Activated CD8-positive, alpha-beta T cell treated with anti-CD3 and anti-CD28 coated beads for 36 hours (primary cell): ENCODE measurements around the gene VPS13D. TPM values are rescaled to one million over a fixed set of nuclear protein-coding genes. Genes with fewer than 3 reads are reported as not detected.
"Not testable (repeated sequence)": the region's sequence is repeated elsewhere in the genome, so short reads cannot be mapped to it uniquely, and the experiment has no call there.

Experiments used
- ATAC-seq: fragments of 200-7000 bp; cut with Tn5 transposase; one replicate; pipeline ENCODE4 v1.10.0; 2021; ENCODE audit warnings: mild to moderate bottlenecking, moderate library complexity
- CTCF ChIA-PET: fragments of 350-600 bp; sonication (Branson Sonifier 250); formaldehyde crosslinking; loops from one replicate; lab custom pipeline; 2021; ENCODE audit warnings: antibody characterized with exemption; lab: Charles Lee
- POLR2A ChIA-PET: fragments of 350-600 bp; sonication (Branson Sonifier 250); formaldehyde crosslinking; loops from one replicate; lab custom pipeline; 2021; ENCODE audit warnings: antibody characterized with exemption; lab: Charles Lee
- DNase-seq: peaks from one replicate; pipeline ENCODE4 v3.0.0-alpha.2; 2020
- H3K27ac Mint-ChIP-seq: one replicate; pipeline ENCODE4 v1.8.0; 2021; ENCODE audit warnings: mild to moderate bottlenecking, mixed read lengths
- H3K27me3 Mint-ChIP-seq: one replicate; pipeline ENCODE4 v1.8.0; 2021; ENCODE audit warnings: mixed read lengths
- H3K36me3 Mint-ChIP-seq: one replicate; pipeline ENCODE4 v1.8.0; 2021; ENCODE audit warnings: low read depth, mixed read lengths
- H3K4me1 Mint-ChIP-seq: one replicate; pipeline ENCODE4 v1.8.0; 2021; ENCODE audit warnings: low read depth, mixed read lengths
- H3K4me3 Mint-ChIP-seq: one replicate; pipeline ENCODE4 v1.8.0; 2021; ENCODE audit warnings: mild to moderate bottlenecking, moderate library complexity, mixed read lengths
- H3K9me3 Mint-ChIP-seq: one replicate; pipeline ENCODE4 v1.8.0; 2021; ENCODE audit warnings: mixed read lengths
- intact Hi-C: fragments of 100-400 bp; cut with micrococcal nuclease; formaldehyde crosslinking; loops from one replicate; pipeline ENCODE4 v1.10.0; 2022
- total RNA-seq, 2 experiments: library from RNA; stranded (reverse); gene quantifications; one replicate each; pipeline ENCODE4 v1.2.3, GENCODE V29; 2021
- TF ChIP-seq, protein P1 (sequence below): fragments of 200-600 bp; IDR thresholded peaks from one replicate; pipeline ENCODE4 v1.8.0; 2022; ENCODE audit warnings: antibody characterized with exemption, mild to moderate bottlenecking

VPS13D gene
- total RNA-seq, 2 experiments from 2014 or later, result 28.1 to 30.7 TPM

DNA sequence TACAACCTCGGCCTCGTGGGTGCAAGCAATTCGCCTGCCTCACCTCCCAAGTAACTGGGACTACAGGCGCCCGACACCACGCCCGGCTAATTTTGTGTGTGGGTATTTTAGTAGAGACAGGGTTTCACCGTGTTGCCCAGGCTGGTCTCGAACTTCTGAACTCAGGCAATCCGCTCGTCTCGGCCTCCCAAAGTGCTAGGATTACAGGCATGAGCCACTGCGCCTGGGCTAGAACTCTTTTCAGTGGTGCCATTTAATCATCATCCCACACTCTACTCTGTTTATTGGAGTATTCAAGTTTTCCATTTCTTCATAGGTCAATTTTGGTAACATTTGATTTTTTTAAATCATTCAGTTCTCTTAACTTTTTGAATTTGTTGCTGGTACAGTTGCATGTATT lies 286.9 kb downstream of the VPS13D start:
- Mint-ChIP-seq H3K27ac (peak overlapping the region; percentile 88), H3K9me3 (peaks cover 4% of the 10 kb centered on the region), H3K4me3 (peak overlapping the region; percentile 12), H3K27me3 (no peaks in the 10 kb centered on the region), H3K36me3 (peaks cover 29% of the 10 kb centered on the region), H3K4me1 (peaks cover 54% of the 10 kb centered on the region)
- DNase-seq (peak; percentile 60), ATAC-seq (no peak)
- CTCF ChIA-PET, result no interaction called here
- TF ChIP-seq, protein P1, sequence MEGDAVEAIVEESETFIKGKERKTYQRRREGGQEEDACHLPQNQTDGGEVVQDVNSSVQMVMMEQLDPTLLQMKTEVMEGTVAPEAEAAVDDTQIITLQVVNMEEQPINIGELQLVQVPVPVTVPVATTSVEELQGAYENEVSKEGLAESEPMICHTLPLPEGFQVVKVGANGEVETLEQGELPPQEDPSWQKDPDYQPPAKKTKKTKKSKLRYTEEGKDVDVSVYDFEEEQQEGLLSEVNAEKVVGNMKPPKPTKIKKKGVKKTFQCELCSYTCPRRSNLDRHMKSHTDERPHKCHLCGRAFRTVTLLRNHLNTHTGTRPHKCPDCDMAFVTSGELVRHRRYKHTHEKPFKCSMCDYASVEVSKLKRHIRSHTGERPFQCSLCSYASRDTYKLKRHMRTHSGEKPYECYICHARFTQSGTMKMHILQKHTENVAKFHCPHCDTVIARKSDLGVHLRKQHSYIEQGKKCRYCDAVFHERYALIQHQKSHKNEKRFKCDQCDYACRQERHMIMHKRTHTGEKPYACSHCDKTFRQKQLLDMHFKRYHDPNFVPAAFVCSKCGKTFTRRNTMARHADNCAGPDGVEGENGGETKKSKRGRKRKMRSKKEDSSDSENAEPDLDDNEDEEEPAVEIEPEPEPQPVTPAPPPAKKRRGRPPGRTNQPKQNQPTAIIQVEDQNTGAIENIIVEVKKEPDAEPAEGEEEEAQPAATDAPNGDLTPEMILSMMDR, result no peak
- POLR2A ChIA-PET, result no interaction called here
- intact Hi-C loops, result no loop called here

DNA sequence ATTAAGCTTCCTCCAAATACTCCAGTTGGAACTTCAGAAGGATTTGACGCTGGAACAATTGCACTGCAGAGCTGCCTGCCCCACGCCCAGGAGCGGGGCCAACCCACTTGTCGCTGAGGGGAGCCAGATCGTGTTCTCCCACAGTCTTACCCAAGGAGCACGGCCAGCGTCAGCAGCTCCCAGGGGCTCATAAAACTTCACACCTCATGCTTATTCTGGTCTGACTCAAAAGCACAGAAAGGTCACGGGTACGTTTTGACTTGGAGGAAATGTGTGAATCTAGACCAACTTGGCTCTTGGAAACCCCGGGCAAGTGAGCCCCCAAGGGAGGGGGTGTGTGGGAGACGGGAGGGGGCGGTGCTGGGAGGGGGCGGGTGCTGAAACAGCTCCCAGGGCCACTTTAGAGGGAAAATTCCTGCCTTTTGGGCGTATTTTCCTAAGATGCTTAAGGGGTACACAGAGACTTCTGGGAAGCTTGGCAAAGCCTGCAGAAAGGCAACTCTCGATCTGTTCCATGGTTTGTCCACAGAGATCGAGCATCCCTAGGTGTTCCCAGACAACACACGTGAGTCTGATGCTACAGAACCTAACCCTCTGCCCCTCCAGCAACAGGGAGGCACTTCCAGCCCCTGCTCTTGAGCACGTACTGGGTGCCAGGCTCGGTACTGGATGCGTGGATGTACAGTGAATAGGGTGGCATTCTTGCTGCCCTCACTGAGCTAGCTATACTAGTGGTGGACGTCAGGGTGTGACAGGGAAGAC lies 289.3 kb downstream of the VPS13D start:
- TF ChIP-seq, protein P1, result no peak
- peak; percentile 95 for ATAC-seq
- Mint-ChIP-seq H3K36me3 (peaks cover 12% of the 10 kb centered on the region), H3K9me3 (no peaks in the 10 kb centered on the region), H3K27me3 (no peaks in the 10 kb centered on the region), H3K27ac (peak overlapping the region; percentile 86), H3K4me3 (no peak overlapping the region), H3K4me1 (peaks cover 34% of the 10 kb centered on the region)
- CTCF ChIA-PET, result interaction anchor here (0.6 to 1.4 kb wide), 5 partner anchors 10 to 112 kb away, joined by 3 to 6 read pairs (median 3); no protein-coding TSS in a partner anchor
- DNase-seq, result peak; percentile 88
- intact Hi-C loops, result no loop called here
- POLR2A ChIA-PET, result interaction anchor here (0.5 to 2.4 kb wide), 11 partner anchors 9 to 609 kb away, joined by 3 to 17 read pairs (median 5); no protein-coding TSS in a partner anchor

- no peak for ATAC-seq
- peaks cover 26% of the 10 kb centered on the region for H3K4me1 Mint-ChIP-seq
- H3K27ac Mint-ChIP-seq, result peak overlapping the region; percentile 86
- ChIA-PET POLR2A (interaction anchor here (0.5 to 2.4 kb wide), 5 partner anchors 9 to 610 kb away, joined by 3 to 17 read pairs (median 5); no protein-coding TSS in a partner anchor), CTCF (interaction anchor here (0.8 to 1.4 kb wide), 3 partner anchors 9 to 112 kb away, joined by 3 to 6 read pairs (median 3); no protein-coding TSS in a partner anchor)
- no peak overlapping the region for H3K4me3 Mint-ChIP-seq
- intact Hi-C loops, result no loop called here
- no peaks in the 10 kb centered on the region for H3K9me3 Mint-ChIP-seq
- peaks cover 12% of the 10 kb centered on the region for H3K36me3 Mint-ChIP-seq
- TF ChIP-seq, protein P1, result no peak
- DNase-seq, result no peak
- no peaks in the 10 kb centered on the region for H3K27me3 Mint-ChIP-seq
Observed at GRCh38 chr1:12519693-12520364, 290.0 kb downstream of the VPS13D start.

DNA sequence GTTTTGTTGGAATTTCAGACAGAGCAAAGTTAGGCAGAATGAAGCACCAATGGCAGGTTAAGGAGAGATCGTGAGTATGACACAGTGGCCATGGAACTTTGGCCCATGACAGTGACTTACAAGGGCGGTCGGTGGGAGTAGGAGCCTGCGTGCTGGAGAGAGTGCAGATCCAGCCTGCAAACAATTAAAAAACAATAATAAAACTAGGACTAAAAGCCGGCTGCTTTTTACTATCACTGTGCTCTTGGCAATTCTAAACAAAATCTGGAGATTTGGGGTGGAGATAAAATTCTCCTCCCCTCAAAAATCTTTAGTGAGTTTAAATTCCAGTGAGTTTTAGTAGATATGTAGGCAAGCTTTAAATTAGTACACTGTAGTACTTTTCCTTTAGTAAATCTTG lies 291.3 kb downstream of the VPS13D start:
- no peak for ATAC-seq
- Mint-ChIP-seq H3K4me3 (no peak overlapping the region), H3K36me3 (peaks cover 10% of the 10 kb centered on the region), H3K27ac (no peak overlapping the region), H3K27me3 (no peaks in the 10 kb centered on the region), H3K9me3 (no peaks in the 10 kb centered on the region), H3K4me1 (peaks cover 33% of the 10 kb centered on the region)
- TF ChIP-seq, protein P1, result no peak
- DNase-seq, result no peak
- ChIA-PET POLR2A (interaction anchor here (1.1 to 1.5 kb wide), 3 partner anchors 10 to 96 kb away, joined by 3 to 4 read pairs (median 3); no protein-coding TSS in a partner anchor), CTCF (interaction anchor here (0.7 kb wide), 1 partner anchor 138 kb away, joined by 3 read pairs; no protein-coding TSS in a partner anchor)
- intact Hi-C loops, result no loop called here

- DNase-seq, result not testable (repeated sequence)
Observed at GRCh38 chr1:12522780-12523179, 292.9 kb downstream of the VPS13D start.

More at GRCh38 chr1:12522780-12523179, 292.9 kb downstream of the VPS13D start:
- H3K27ac Mint-ChIP-seq, ATAC-seq, CTCF ChIA-PET, H3K36me3 Mint-ChIP-seq, H3K27me3 Mint-ChIP-seq, H3K4me3 Mint-ChIP-seq, intact Hi-C loops, H3K9me3 Mint-ChIP-seq, POLR2A ChIA-PET: not testable (repeated sequence)
- H3K4me1 Mint-ChIP-seq, result peaks cover 26% of the 10 kb centered on the region
